NCI-H146 treated with DMSO at 0.1 percent for 48 hours (cell line): ENCODE measurements around the gene MUS81.
A peak's percentile ranks its signal among the peaks of the same experiment; 100 is the strongest.

Source experiments
- DNase-seq: peaks from one replicate; lab custom pipeline; 2025; ENCODE audit not compliant: unreplicated experiment; lab: John Stamatoyannopoulos, UW

The MUS81 gene

GRCh38 chr11:65859812-65860277 is 388 bp upstream of the MUS81 start:
- DNase-seq: peak; percentile 59

GRCh38 chr11:65861165-65861505 is 902 bp downstream of the MUS81 start:
- DNase-seq: no peak

- DNase-seq: no peak
Observed at GRCh38 chr11:65861533-65862183, 1.4 kb downstream of the MUS81 start.

- no peak for DNase-seq
Observed at GRCh38 chr11:65862191-65862735, 2.0 kb downstream of the MUS81 start.

GRCh38 chr11:65862941-65863888 is 3.0 kb downstream of the MUS81 start:
- no peak for DNase-seq

- DNase-seq: no peak
Observed at GRCh38 chr11:65863889-65864705, 3.9 kb downstream of the MUS81 start.

- DNase-seq: no peak
Observed at GRCh38 chr11:65864706-65865471, 4.7 kb downstream of the MUS81 start.

- no peak for DNase-seq
Observed at GRCh38 chr11:65865550-65866172, 5.4 kb downstream of the MUS81 start.

GRCh38 chr11:65866509-65867283 is 6.5 kb downstream of the MUS81 start:
- DNase-seq: no peak

GRCh38 chr11:65867284-65868071 is 7.2 kb downstream of the MUS81 start:
- DNase-seq: no peak

- no peak for DNase-seq
Observed at GRCh38 chr11:65868076-65868667, 7.9 kb downstream of the MUS81 start.

- DNase-seq: no peak
Observed at GRCh38 chr11:65868907-65869306, 8.7 kb downstream of the MUS81 start.

GRCh38 chr11:65869643-65870306 is 9.5 kb downstream of the MUS81 start:
- DNase-seq: no peak

GRCh38 chr11:65870307-65870658 is 10.1 kb downstream of the MUS81 start:
- DNase-seq: no peak

GRCh38 chr11:65870706-65871681 is 10.8 kb downstream of the MUS81 start:
- no peak for DNase-seq

- no peak for DNase-seq
Observed at GRCh38 chr11:65871811-65872548, 11.7 kb downstream of the MUS81 start.
